ENCODE results near the gene PLCG1. TPM values are rescaled to one million over a fixed set of nuclear protein-coding genes. Genes with fewer than 3 reads are reported as not detected.

Gene PLCG1
- total and polyA plus RNA-seq, 9 of the 15 experiments (the other 6 are each of a cell fraction or from before 2014, with no cell fraction given), result 1.7 to 67.0 (median 34.8) TPM

DNA sequence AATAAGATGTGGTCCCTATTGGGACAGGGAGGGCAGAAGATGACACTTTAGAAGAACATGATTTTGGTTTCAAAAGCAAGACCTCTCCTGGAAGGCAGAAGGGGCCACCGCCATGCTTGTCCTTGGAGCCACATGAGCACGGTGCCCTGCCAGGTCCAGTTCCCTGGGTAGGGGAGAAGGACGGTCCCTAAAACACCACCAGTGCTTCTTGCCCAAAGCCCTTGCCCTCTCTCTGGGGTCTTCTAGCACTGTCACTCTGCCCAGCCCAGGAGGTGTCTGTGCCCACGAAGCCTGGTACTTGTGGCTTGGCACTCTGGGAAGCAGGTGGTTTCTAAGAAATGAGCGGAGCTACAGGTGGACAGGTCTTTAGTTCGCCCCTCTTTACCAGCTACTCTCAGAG is 46.0 kb downstream of the PLCG1 start:
- no peaks in the 10 kb centered on the region for H3K79me2 ChIP-seq (ENCODE audit: control insufficient read depth, insufficient read depth, low read length)
- H3K9me3 ChIP-seq (replicated peaks; ENCODE audit: control insufficient read depth, insufficient read depth, low read depth, low read length), result no peaks in the 10 kb centered on the region
- no peaks in the 10 kb centered on the region for H4K20me1 ChIP-seq (replicated peaks; ENCODE audit: control insufficient read depth, insufficient read depth, low read length)
- no TSS peak for BruUV-seq (replicated peaks)
- no peak overlapping the region for H3K4me3 ChIP-seq
- CTCF ChIA-PET (ENCODE audit: low intra/inter-chr PET ratio), result no interaction called here
- no peaks in the 10 kb centered on the region for H3K36me3 ChIP-seq (ENCODE audit: control insufficient read depth, insufficient read depth, low read length)
- H3K27ac ChIP-seq (ENCODE audit: extremely low read depth, low read depth, low read length), result no peak overlapping the region
- FAIRE-seq, result no peak
- no peaks in the 10 kb centered on the region for H3K9me1 ChIP-seq (ENCODE audit: control insufficient read depth, insufficient read depth, low read length)
- no peak for TF ChIP-seq PHF20 (IDR thresholded peaks at IDR 0.05; ENCODE audit: partially characterized antibody)
- no peak for TF ChIP-seq EGR1 (conservative IDR thresholded peaks at IDR 0.05)
- TF ChIP-seq CBFB (CRISPR knock-in tag; IDR thresholded peaks at IDR 0.05), result no peak
- no peak for TF ChIP-seq MYC (IDR thresholded peaks at IDR 0.05; ENCODE audit: low read depth, low read length)
- TF ChIP-seq MYC (CRISPR knock-in tag; IDR thresholded peaks at IDR 0.05; ENCODE audit: borderline replicate concordance, low read depth), result no peak
- TF ChIP-seq, protein P1, sequence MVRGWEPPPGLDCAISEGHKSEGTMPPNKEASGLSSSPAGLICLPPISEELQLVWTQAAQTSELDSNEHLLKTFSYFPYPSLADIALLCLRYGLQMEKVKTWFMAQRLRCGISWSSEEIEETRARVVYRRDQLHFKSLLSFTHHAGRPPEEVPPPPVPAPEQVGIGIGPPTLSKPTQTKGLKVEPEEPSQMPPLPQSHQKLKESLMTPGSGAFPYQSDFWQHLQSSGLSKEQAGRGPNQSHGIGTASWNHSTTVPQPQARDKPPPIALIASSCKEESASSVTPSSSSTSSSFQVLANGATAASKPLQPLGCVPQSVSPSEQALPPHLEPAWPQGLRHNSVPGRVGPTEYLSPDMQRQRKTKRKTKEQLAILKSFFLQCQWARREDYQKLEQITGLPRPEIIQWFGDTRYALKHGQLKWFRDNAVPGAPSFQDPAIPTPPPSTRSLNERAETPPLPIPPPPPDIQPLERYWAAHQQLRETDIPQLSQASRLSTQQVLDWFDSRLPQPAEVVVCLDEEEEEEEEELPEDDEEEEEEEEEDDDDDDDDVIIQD (CRISPR knock-in tag; IDR thresholded peaks at IDR 0.05), result no peak
- TF ChIP-seq GTF2E2 (tag; IDR thresholded peaks at IDR 0.05), result no peak
- no peak for TF ChIP-seq KHSRP (IDR thresholded peaks at IDR 0.05)
- no peak for TF ChIP-seq BHLHE40 (IDR thresholded peaks at IDR 0.05; ENCODE audit: low read length)
- no peak for TF ChIP-seq ZNF212 (CRISPR knock-in tag; IDR thresholded peaks at IDR 0.05)
- TF ChIP-seq KAT8 (IDR thresholded peaks at IDR 0.05; ENCODE audit: low read depth), result no peak
- TF ChIP-seq ZNF282 (CRISPR knock-in tag; IDR thresholded peaks at IDR 0.05), result no peak
- no peak for TF ChIP-seq MCM2 (IDR thresholded peaks at IDR 0.05; ENCODE audit: low read depth)
- TF ChIP-seq TAF7 (tag; IDR thresholded peaks at IDR 0.05), result no peak
- TF ChIP-seq ZNF23 (CRISPR knock-in tag; IDR thresholded peaks at IDR 0.05), result no peak
- no peak for TF ChIP-seq ATF6 (CRISPR knock-in tag; IDR thresholded peaks at IDR 0.05)
- no peak for DNase-seq (ENCODE audit: extremely low read depth in 1 of 4, low spot score in 3 of 4)
- no peaks in the 10 kb centered on the region for H3K27me3 ChIP-seq (ENCODE audit: control insufficient read depth in 2 of 2, insufficient read depth in 2 of 2, low read length in 2 of 2)
- no peak overlapping the region for H3K9ac ChIP-seq (ENCODE audit: insufficient read depth in 1 of 2, low read depth in 2 of 2, low read length in 2 of 2)
- intact Hi-C loops (cut with micrococcal nuclease) (no loop called here), in situ Hi-C loops (cut with MboI) (no loop called here)
- ATAC-seq, result no peak
- 71% methylated on average over 6 of the region's 6 CpGs for WGBS (ENCODE audit: insufficient coverage, low coverage, missing lambda C conversion rate)
- no peak overlapping the region for H2AFZ ChIP-seq (ENCODE audit: low read depth, low read length)
- H3K4me2 ChIP-seq (ENCODE audit: insufficient read depth, low read length), result no peak overlapping the region
- H3K4me1 ChIP-seq (replicated peaks in 1 of 2; ENCODE audit: control insufficient read depth in 2 of 2, insufficient read depth in 2 of 2, low read length in 2 of 2), result no peaks in the 10 kb centered on the region
- POLR2A ChIA-PET, result no interaction called here
